ENCODE data around the gene UBE2D2. TPM values are rescaled to one million over a fixed set of nuclear protein-coding genes. Genes with fewer than 3 reads are reported as not detected.
A peak's percentile ranks its signal among the peaks of the same experiment; 100 is the strongest.

Gene UBE2D2
- total RNA-seq, 2 experiments from 2014 or later = 145 to 239 TPM

- H4K20me1 ChIP-seq (ENCODE audit: insufficient read depth, low read length) = peaks cover 27% of the 10 kb centered on the region
- intact Hi-C loops (cut with micrococcal nuclease; ENCODE audit: unreplicated experiment) = loop anchor here (10.0 kb wide), 2 partner anchors 275 to 545 kb away; partner anchors contain the start of genes MATR3 and PURA
Measured at GRCh38 chr5:139569270-139569955, 8.3 kb downstream of the UBE2D2 start.

GRCh38 chr5:139571543-139571942 is 10.4 kb downstream of the UBE2D2 start:
- Histone ChIP-seq H3K4me1 (ENCODE audit: insufficient read depth, low read length, poor library complexity, severe bottlenecking) (peaks cover 79% of the 10 kb centered on the region), H3K36me3 (ENCODE audit: insufficient read depth, low read length) (peaks cover 83% of the 10 kb centered on the region), H4K20me1 (ENCODE audit: insufficient read depth, low read length) (peaks cover 42% of the 10 kb centered on the region), H3K27ac (ENCODE audit: low read depth, low read length, poor library complexity, severe bottlenecking) (no peak overlapping the region), H3K79me2 (ENCODE audit: insufficient read depth, low read depth, low read length) (peaks cover 100% of the 10 kb centered on the region), H3K4me2 (ENCODE audit: low read length) (0 out of 2 replicates have a peak overlapping the region, but pooled peaks have one; percentile 16), H3K9me3 (ENCODE audit: low read length) (no peaks in the 10 kb centered on the region), H3K9me2 (ENCODE audit: insufficient read depth, low read length) (no peaks in the 10 kb centered on the region), H3K4me3 (ENCODE audit: low read depth, low read length, poor library complexity, severe bottlenecking) (no peak overlapping the region), H2AFZ (ENCODE audit: low read length) (no peak overlapping the region)
- ChIA-PET CTCF (ENCODE audit: unreplicated experiment) (no interaction called here), POLR2A (interaction anchor here (0.6 to 1.3 kb wide), 5 partner anchors 9 to 493 kb away, joined by 3 to 6 read pairs (median 4); no protein-coding TSS in a partner anchor)
- TF ChIP-seq EZH2phosphoT487 (IDR thresholded peaks at IDR 0.05; ENCODE audit: borderline replicate concordance, low read depth, low read length) = no peak
- TF ChIP-seq CTCF (conservative IDR thresholded peaks at IDR 0.05; ENCODE audit: low read length) = no peak
- intact Hi-C loops (cut with micrococcal nuclease; ENCODE audit: unreplicated experiment) = no loop called here
- BruUV-seq (replicated peaks) = no TSS peak
- no peak for DNase-seq (ENCODE audit: low spot score)

More at GRCh38 chr5:139569270-139569955, 8.3 kb downstream of the UBE2D2 start:
- ChIA-PET POLR2A (interaction anchor here (0.6 to 0.7 kb wide), 2 partner anchors 18 to 66 kb away, joined by 4 to 5 read pairs; no protein-coding TSS in a partner anchor), CTCF (ENCODE audit: unreplicated experiment) (interaction anchor here (1.1 kb wide), 1 partner anchor 8 kb away, joined by 4 read pairs; the partner anchor contains the start of gene UBE2D2)
- peak overlapping the region; percentile 21; the same call in 1 of the 2 replicates for H3K4me2 ChIP-seq (ENCODE audit: low read length)
- no TSS peak for BruUV-seq (replicated peaks)
- H3K9me2 ChIP-seq (ENCODE audit: insufficient read depth, low read length) = no peaks in the 10 kb centered on the region
- H3K4me1 ChIP-seq (ENCODE audit: insufficient read depth, low read length, poor library complexity, severe bottlenecking) = peaks cover 77% of the 10 kb centered on the region
- no peak overlapping the region for H3K4me3 ChIP-seq (ENCODE audit: low read depth, low read length, poor library complexity, severe bottlenecking)
- H3K36me3 ChIP-seq (ENCODE audit: insufficient read depth, low read length) = peaks cover 73% of the 10 kb centered on the region
- H3K9me3 ChIP-seq (ENCODE audit: low read length) = no peaks in the 10 kb centered on the region
- DNase-seq (ENCODE audit: low spot score) = no peak
- TF ChIP-seq EZH2phosphoT487 (IDR thresholded peaks at IDR 0.05; ENCODE audit: borderline replicate concordance, low read depth, low read length) (no peak), CTCF (conservative IDR thresholded peaks at IDR 0.05; ENCODE audit: low read length) (no peak)
- peaks cover 98% of the 10 kb centered on the region for H3K79me2 ChIP-seq (ENCODE audit: insufficient read depth, low read depth, low read length)
- H2AFZ ChIP-seq (ENCODE audit: low read length) = no peak overlapping the region
- H3K27ac ChIP-seq (ENCODE audit: low read depth, low read length, poor library complexity, severe bottlenecking) = peak overlapping the region; percentile 17

GRCh38 chr5:139571966-139572365 is 10.8 kb downstream of the UBE2D2 start:
- TF ChIP-seq EZH2phosphoT487 (IDR thresholded peaks at IDR 0.05; ENCODE audit: borderline replicate concordance, low read depth, low read length) = no peak
- no peak for TF ChIP-seq CTCF (conservative IDR thresholded peaks at IDR 0.05; ENCODE audit: low read length)
- DNase-seq (ENCODE audit: low spot score) = no peak
- no peaks in the 10 kb centered on the region for H3K9me2 ChIP-seq (ENCODE audit: insufficient read depth, low read length)
- no peaks in the 10 kb centered on the region for H3K9me3 ChIP-seq (ENCODE audit: low read length)
- no peak overlapping the region for H3K27ac ChIP-seq (ENCODE audit: low read depth, low read length, poor library complexity, severe bottlenecking)
- BruUV-seq (replicated peaks) = TSS peak; percentile 47
- POLR2A ChIA-PET = interaction anchor here (0.6 to 1.3 kb wide), 7 partner anchors 9 to 493 kb away, joined by 3 to 6 read pairs (median 4); no protein-coding TSS in a partner anchor
- H2AFZ ChIP-seq (ENCODE audit: low read length) = no peak overlapping the region
- H4K20me1 ChIP-seq (ENCODE audit: insufficient read depth, low read length) = peaks cover 39% of the 10 kb centered on the region
- no peak overlapping the region for H3K4me3 ChIP-seq (ENCODE audit: low read depth, low read length, poor library complexity, severe bottlenecking)
- intact Hi-C loops (cut with micrococcal nuclease; ENCODE audit: unreplicated experiment) = no loop called here
- no peak overlapping the region for H3K4me2 ChIP-seq (ENCODE audit: low read length)
- peaks cover 79% of the 10 kb centered on the region for H3K36me3 ChIP-seq (ENCODE audit: insufficient read depth, low read length)
- peaks cover 79% of the 10 kb centered on the region for H3K4me1 ChIP-seq (ENCODE audit: insufficient read depth, low read length, poor library complexity, severe bottlenecking)
- CTCF ChIA-PET (ENCODE audit: unreplicated experiment) = no interaction called here
- H3K79me2 ChIP-seq (ENCODE audit: insufficient read depth, low read depth, low read length) = peaks cover 100% of the 10 kb centered on the region
